Activated naive CD8-positive, alpha-beta T cell treated with anti-CD3 and anti-CD28 coated beads, Interleukin-2, amount 50 U/mL, for 16 hours (primary cell): ENCODE measurements around the gene AMBRA1.

Experiments used
- DNase-seq: peaks from one replicate; pipeline ENCODE4 v3.0.0-alpha.2; 2020; ENCODE audit warnings: low read depth, low spot score

Gene AMBRA1

GRCh38 chr11:46475051-46475925, 118.5 kb downstream of the AMBRA1 start:
- DNase-seq, result no peak

- DNase-seq, result no peak
These were observed 121.2 kb downstream of the AMBRA1 start for GRCh38 chr11:46472662-46472994.

- DNase-seq, result no peak
These were observed 121.7 kb downstream of the AMBRA1 start for GRCh38 chr11:46471943-46472661.

- no peak for DNase-seq
These were observed 123.9 kb downstream of the AMBRA1 start for GRCh38 chr11:46469926-46470325.

GRCh38 chr11:46465683-46466082, 128.1 kb downstream of the AMBRA1 start:
- DNase-seq, result no peak

GRCh38 chr11:46463701-46464421, 130.0 kb downstream of the AMBRA1 start:
- no peak for DNase-seq

- DNase-seq, result no peak
These were observed 132.3 kb downstream of the AMBRA1 start for GRCh38 chr11:46461461-46461927.

- DNase-seq, result no peak
These were observed 135.3 kb downstream of the AMBRA1 start for GRCh38 chr11:46458491-46458890.

GRCh38 chr11:46457659-46458424, 136.0 kb downstream of the AMBRA1 start:
- no peak for DNase-seq

- no peak for DNase-seq
These were observed 136.8 kb downstream of the AMBRA1 start for GRCh38 chr11:46457021-46457420.

GRCh38 chr11:46456269-46457001, 137.4 kb downstream of the AMBRA1 start:
- DNase-seq, result no peak

GRCh38 chr11:46455834-46456233, 138.0 kb downstream of the AMBRA1 start:
- no peak for DNase-seq

- no peak for DNase-seq
These were observed 140.8 kb downstream of the AMBRA1 start for GRCh38 chr11:46452918-46453517.

- no peak for DNase-seq
These were observed 142.1 kb downstream of the AMBRA1 start for GRCh38 chr11:46451759-46452158.

GRCh38 chr11:46450846-46451477, 142.9 kb downstream of the AMBRA1 start:
- DNase-seq, result no peak

GRCh38 chr11:46447544-46447943, 146.3 kb downstream of the AMBRA1 start:
- DNase-seq, result no peak

GRCh38 chr11:46445920-46446771, 147.7 kb downstream of the AMBRA1 start:
- no peak for DNase-seq

GRCh38 chr11:46445192-46445919, 148.5 kb downstream of the AMBRA1 start:
- no peak for DNase-seq
